Measurements from ENCODE around the gene GMPR.

Gene GMPR

GRCh38 chr6:16334671-16335070 is 96.3 kb downstream of the GMPR start:
- no peak for DNase-seq

- DNase-seq: no peak
Measured at GRCh38 chr6:16335176-16335575, 96.8 kb downstream of the GMPR start.

GRCh38 chr6:16336056-16336818 is 97.8 kb downstream of the GMPR start:
- no peak for DNase-seq

GRCh38 chr6:16336911-16337294 is 98.5 kb downstream of the GMPR start:
- no peak for DNase-seq

- no peak for DNase-seq
Measured at GRCh38 chr6:16337295-16337975, 99.0 kb downstream of the GMPR start.

GRCh38 chr6:16338577-16339264 is 100.3 kb downstream of the GMPR start:
- no peak for DNase-seq

- no peak for DNase-seq
Measured at GRCh38 chr6:16339265-16339587, 100.8 kb downstream of the GMPR start.

- no peak for DNase-seq
Measured at GRCh38 chr6:16343593-16343992, 105.2 kb downstream of the GMPR start.

GRCh38 chr6:16344756-16345155 is 106.4 kb downstream of the GMPR start:
- no peak for DNase-seq

Data from NK-92 treated with Interleukin-12 subunit alpha and Interleukin-12 subunit beta, amount 100 ng/mL, for 24 hours (cell line).